WTC11 (cell line): ENCODE data around the gene CLUH. TPM values are rescaled to one million over a fixed set of nuclear protein-coding genes. Genes with fewer than 3 reads are reported as not detected.
A peak's percentile ranks its signal among the peaks of the same experiment; 100 is the strongest.

Experiments
- ATAC-seq: fragments of 200-7000 bp; cut with Tn5 transposase; 2 replicates; pipeline ENCODE4 v1.10.0; 2021; ENCODE audit warnings: mild to moderate bottlenecking, moderate library complexity
- CTCF ChIA-PET: fragments of 300-600 bp; sonication (Branson Sonifier 250); formaldehyde crosslinking; loops from one replicate; lab custom pipeline; 2021; ENCODE audit warnings: antibody characterized with exemption; lab: Charles Lee
- POLR2A ChIA-PET: fragments of 350-600 bp; sonication (Branson Sonifier 250); formaldehyde crosslinking; loops from one replicate; lab custom pipeline; 2021; ENCODE audit warnings: antibody characterized with exemption; lab: Charles Lee
- DNase-seq: peaks from one replicate; pipeline ENCODE4 v3.0.0; 2021; ENCODE audit warnings: low spot score
- H3K27ac Mint-ChIP-seq: 2 replicates; pipeline ENCODE4 v1.8.0; 2021; ENCODE audit warnings: mixed read lengths
- H3K27me3 Mint-ChIP-seq: 2 replicates; pipeline ENCODE4 v1.8.0; 2021; ENCODE audit warnings: low read depth, mild to moderate bottlenecking, moderate library complexity, mixed read lengths
- H3K36me3 Mint-ChIP-seq: 2 replicates; pipeline ENCODE4 v1.8.0; 2021; ENCODE audit warnings: mixed read lengths
- H3K4me1 Mint-ChIP-seq: 2 replicates; pipeline ENCODE4 v1.8.0; 2022; ENCODE audit warnings: mixed read lengths
- H3K4me3 Mint-ChIP-seq: 2 replicates; pipeline ENCODE4 v1.8.0; 2021; ENCODE audit warnings: mild to moderate bottlenecking, moderate library complexity, mixed read lengths
- H3K9me3 Mint-ChIP-seq: 2 replicates; pipeline ENCODE4 v1.8.0; 2021; ENCODE audit warnings: mixed read lengths
- ATF1 ChIP-seq: sonication (generic); formaldehyde crosslinking; IDR thresholded peaks from 2 replicates; pipeline ENCODE4 v1.8.1; 2023; ENCODE audit warnings: mild to moderate bottlenecking, moderate library complexity, missing genetic modification reagents
- CREM ChIP-seq: sonication (generic); formaldehyde crosslinking; IDR thresholded peaks from 2 replicates; pipeline ENCODE4 v1.8.1; 2022; ENCODE audit warnings: mild to moderate bottlenecking, missing genetic modification reagents, moderate library complexity
- FOXJ3 ChIP-seq: sonication (generic); formaldehyde crosslinking; IDR thresholded peaks from 2 replicates; pipeline ENCODE4 v1.9.0; 2021; ENCODE audit warnings: missing genetic modification reagents, mild to moderate bottlenecking, borderline replicate concordance
- HMGXB4 ChIP-seq: sonication (generic); formaldehyde crosslinking; IDR thresholded peaks from 2 replicates; pipeline ENCODE4 v1.8.1; 2023; ENCODE audit warnings: mild to moderate bottlenecking, moderate library complexity, missing genetic modification reagents
- IRF2 ChIP-seq: sonication (generic); formaldehyde crosslinking; IDR thresholded peaks from 2 replicates; pipeline ENCODE4 v1.8.0; 2022; ENCODE audit warnings: low read depth, missing genetic modification reagents, borderline replicate concordance
- JAZF1 ChIP-seq: fragments of 250-450 bp; sonication (Bioruptor Pico); IDR thresholded peaks from 2 replicates; pipeline ENCODE4 v1.9.0; 2021; ENCODE audit warnings: moderate library complexity, mild to moderate bottlenecking, inconsistent platforms
- NFYB ChIP-seq: sonication (generic); formaldehyde crosslinking; conservative IDR thresholded peaks from 2 replicates; pipeline ENCODE4 v1.8.0; 2022; ENCODE audit warnings: low read depth, missing genetic modification reagents
- NR2C2 ChIP-seq: sonication (generic); formaldehyde crosslinking; IDR thresholded peaks from 2 replicates; pipeline ENCODE4 v1.8.0; 2022; ENCODE audit warnings: mild to moderate bottlenecking, missing genetic modification reagents
- PREB ChIP-seq: sonication (generic); formaldehyde crosslinking; IDR thresholded peaks from 2 replicates; pipeline ENCODE4 v1.8.1; 2022; ENCODE audit warnings: mild to moderate bottlenecking, missing genetic modification reagents, moderate library complexity, borderline replicate concordance
- SP1 ChIP-seq: sonication (generic); formaldehyde crosslinking; conservative IDR thresholded peaks from 2 replicates; pipeline ENCODE4 v1.8.1; 2022; ENCODE audit warnings: missing genetic modification reagents
- ZBTB21 ChIP-seq: sonication (generic); formaldehyde crosslinking; IDR thresholded peaks from 2 replicates; pipeline ENCODE4 v1.8.1; 2023; ENCODE audit warnings: mild to moderate bottlenecking, missing genetic modification reagents, borderline replicate concordance
- ZNF232 ChIP-seq: sonication (generic); formaldehyde crosslinking; IDR thresholded peaks from 2 replicates; pipeline ENCODE4 v1.8.0; 2022; ENCODE audit warnings: mild to moderate bottlenecking, missing genetic modification reagents
- ZNF263 ChIP-seq: sonication (generic); formaldehyde crosslinking; IDR thresholded peaks from 2 replicates; pipeline ENCODE4 v1.8.1; 2022; ENCODE audit warnings: low read depth, mild to moderate bottlenecking, moderate library complexity, missing genetic modification reagents
- ZNF317 ChIP-seq: sonication (generic); formaldehyde crosslinking; IDR thresholded peaks from 2 replicates; pipeline ENCODE4 v1.8.1; 2023; ENCODE audit warnings: low read depth, mild to moderate bottlenecking, moderate library complexity, missing genetic modification reagents, borderline replicate concordance
- ZNF671 ChIP-seq: fragments of 250-450 bp; sonication (Bioruptor Pico); IDR thresholded peaks from 2 replicates; pipeline ENCODE4 v1.8.0; 2021; ENCODE audit warnings: mild to moderate bottlenecking
- total RNA-seq: library from RNA; stranded (reverse); gene quantifications from 3 replicates; pipeline ENCODE4 v1.2.3, GENCODE V29; 2021
- TF ChIP-seq, protein P1 (sequence below): sonication (generic); formaldehyde crosslinking; IDR thresholded peaks from 2 replicates; pipeline ENCODE4 v1.8.1; 2022; ENCODE audit warnings: missing genetic modification reagents, borderline replicate concordance
- TF ChIP-seq, protein P2 (sequence below): sonication (generic); formaldehyde crosslinking; IDR thresholded peaks from 2 replicates; pipeline ENCODE4 v1.8.1; 2023; ENCODE audit warnings: mild to moderate bottlenecking, missing genetic modification reagents, borderline replicate concordance
- TF ChIP-seq, protein P3 (sequence below): sonication (generic); formaldehyde crosslinking; IDR thresholded peaks from 2 replicates; pipeline ENCODE4 v1.8.0; 2023; ENCODE audit warnings: missing genetic modification reagents
- TF ChIP-seq, protein P4 (sequence below): sonication (generic); formaldehyde crosslinking; IDR thresholded peaks from 2 replicates; pipeline ENCODE4 v1.8.0; 2022; ENCODE audit warnings: mild to moderate bottlenecking, missing genetic modification reagents
- TF ChIP-seq, protein P5 (sequence below): sonication (generic); formaldehyde crosslinking; IDR thresholded peaks from 2 replicates; pipeline ENCODE4 v1.8.0; 2022; ENCODE audit warnings: mild to moderate bottlenecking, missing genetic modification reagents

The CLUH gene
- total RNA-seq, 1 experiment from 2014 or later = 105 TPM

- ChIA-PET POLR2A (no interaction called here), CTCF (interaction anchor here (1.0 to 1.3 kb wide), 2 partner anchors 19 to 167 kb away, joined by 3 read pairs; no protein-coding TSS in a partner anchor)
- no peak for DNase-seq
- Mint-ChIP-seq H3K4me1 (peaks cover 5% of the 10 kb centered on the region), H3K27ac (no peak overlapping the region), H3K4me3 (no peak overlapping the region), H3K36me3 (0 out of 2 replicates have a peak, but pooled peaks cover 3% of the 10 kb centered on the region), H3K9me3 (no peaks in the 10 kb centered on the region), H3K27me3 (no peaks in the 10 kb centered on the region)
- ATAC-seq = peak; percentile 10
- TF ChIP-seq, protein P1, sequence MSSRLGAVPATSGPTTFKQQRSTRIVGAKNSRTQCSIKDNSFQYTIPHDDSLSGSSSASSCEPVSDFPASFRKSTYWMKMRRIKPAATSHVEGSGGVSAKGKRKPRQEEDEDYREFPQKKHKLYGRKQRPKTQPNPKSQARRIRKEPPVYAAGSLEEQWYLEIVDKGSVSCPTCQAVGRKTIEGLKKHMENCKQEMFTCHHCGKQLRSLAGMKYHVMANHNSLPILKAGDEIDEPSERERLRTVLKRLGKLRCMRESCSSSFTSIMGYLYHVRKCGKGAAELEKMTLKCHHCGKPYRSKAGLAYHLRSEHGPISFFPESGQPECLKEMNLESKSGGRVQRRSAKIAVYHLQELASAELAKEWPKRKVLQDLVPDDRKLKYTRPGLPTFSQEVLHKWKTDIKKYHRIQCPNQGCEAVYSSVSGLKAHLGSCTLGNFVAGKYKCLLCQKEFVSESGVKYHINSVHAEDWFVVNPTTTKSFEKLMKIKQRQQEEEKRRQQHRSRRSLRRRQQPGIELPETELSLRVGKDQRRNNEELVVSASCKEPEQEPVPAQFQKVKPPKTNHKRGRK = no peak
- TF ChIP-seq, protein P2, sequence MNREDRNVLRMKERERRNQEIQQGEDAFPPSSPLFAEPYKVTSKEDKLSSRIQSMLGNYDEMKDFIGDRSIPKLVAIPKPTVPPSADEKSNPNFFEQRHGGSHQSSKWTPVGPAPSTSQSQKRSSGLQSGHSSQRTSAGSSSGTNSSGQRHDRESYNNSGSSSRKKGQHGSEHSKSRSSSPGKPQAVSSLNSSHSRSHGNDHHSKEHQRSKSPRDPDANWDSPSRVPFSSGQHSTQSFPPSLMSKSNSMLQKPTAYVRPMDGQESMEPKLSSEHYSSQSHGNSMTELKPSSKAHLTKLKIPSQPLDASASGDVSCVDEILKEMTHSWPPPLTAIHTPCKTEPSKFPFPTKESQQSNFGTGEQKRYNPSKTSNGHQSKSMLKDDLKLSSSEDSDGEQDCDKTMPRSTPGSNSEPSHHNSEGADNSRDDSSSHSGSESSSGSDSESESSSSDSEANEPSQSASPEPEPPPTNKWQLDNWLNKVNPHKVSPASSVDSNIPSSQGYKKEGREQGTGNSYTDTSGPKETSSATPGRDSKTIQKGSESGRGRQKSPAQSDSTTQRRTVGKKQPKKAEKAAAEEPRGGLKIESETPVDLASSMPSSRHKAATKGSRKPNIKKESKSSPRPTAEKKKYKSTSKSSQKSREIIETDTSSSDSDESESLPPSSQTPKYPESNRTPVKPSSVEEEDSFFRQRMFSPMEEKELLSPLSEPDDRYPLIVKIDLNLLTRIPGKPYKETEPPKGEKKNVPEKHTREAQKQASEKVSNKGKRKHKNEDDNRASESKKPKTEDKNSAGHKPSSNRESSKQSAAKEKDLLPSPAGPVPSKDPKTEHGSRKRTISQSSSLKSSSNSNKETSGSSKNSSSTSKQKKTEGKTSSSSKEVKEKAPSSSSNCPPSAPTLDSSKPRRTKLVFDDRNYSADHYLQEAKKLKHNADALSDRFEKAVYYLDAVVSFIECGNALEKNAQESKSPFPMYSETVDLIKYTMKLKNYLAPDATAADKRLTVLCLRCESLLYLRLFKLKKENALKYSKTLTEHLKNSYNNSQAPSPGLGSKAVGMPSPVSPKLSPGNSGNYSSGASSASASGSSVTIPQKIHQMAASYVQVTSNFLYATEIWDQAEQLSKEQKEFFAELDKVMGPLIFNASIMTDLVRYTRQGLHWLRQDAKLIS (CRISPR knock-in tag) = no peak
- TF ChIP-seq ATF1 (CRISPR knock-in tag) (no peak), PREB (CRISPR knock-in tag) (no peak), CREM (CRISPR knock-in tag) (no peak), SP1 (CRISPR knock-in tag) (no peak), IRF2 (CRISPR knock-in tag) (no peak), NR2C2 (CRISPR knock-in tag) (no peak), ZNF263 (CRISPR knock-in tag) (no peak), FOXJ3 (CRISPR knock-in tag) (no peak), NFYB (CRISPR knock-in tag) (no peak), HMGXB4 (CRISPR knock-in tag) (no peak), ZBTB21 (no peak), ZNF671 (CRISPR knock-in tag) (no peak), ZNF232 (CRISPR knock-in tag) (no peak), JAZF1 (CRISPR knock-in tag) (no peak), ZNF317 (no peak)
- TF ChIP-seq, protein P3, sequence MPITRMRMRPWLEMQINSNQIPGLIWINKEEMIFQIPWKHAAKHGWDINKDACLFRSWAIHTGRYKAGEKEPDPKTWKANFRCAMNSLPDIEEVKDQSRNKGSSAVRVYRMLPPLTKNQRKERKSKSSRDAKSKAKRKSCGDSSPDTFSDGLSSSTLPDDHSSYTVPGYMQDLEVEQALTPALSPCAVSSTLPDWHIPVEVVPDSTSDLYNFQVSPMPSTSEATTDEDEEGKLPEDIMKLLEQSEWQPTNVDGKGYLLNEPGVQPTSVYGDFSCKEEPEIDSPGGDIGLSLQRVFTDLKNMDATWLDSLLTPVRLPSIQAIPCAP (CRISPR knock-in tag) = no peak
- TF ChIP-seq, protein P4, sequence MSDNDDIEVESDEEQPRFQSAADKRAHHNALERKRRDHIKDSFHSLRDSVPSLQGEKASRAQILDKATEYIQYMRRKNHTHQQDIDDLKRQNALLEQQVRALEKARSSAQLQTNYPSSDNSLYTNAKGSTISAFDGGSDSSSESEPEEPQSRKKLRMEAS = no peak
- TF ChIP-seq, protein P5, sequence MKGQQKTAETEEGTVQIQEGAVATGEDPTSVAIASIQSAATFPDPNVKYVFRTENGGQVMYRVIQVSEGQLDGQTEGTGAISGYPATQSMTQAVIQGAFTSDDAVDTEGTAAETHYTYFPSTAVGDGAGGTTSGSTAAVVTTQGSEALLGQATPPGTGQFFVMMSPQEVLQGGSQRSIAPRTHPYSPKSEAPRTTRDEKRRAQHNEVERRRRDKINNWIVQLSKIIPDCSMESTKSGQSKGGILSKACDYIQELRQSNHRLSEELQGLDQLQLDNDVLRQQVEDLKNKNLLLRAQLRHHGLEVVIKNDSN (CRISPR knock-in tag) = no peak
Observed at GRCh38 chr17:2691069-2691871, 20.3 kb downstream of the CLUH start.
